ENCODE results near the gene TBC1D19. TPM values are rescaled to one million over a fixed set of nuclear protein-coding genes. Genes with fewer than 3 reads are reported as not detected.

The TBC1D19 gene
- total and polyA plus RNA-seq, 9 of the 15 experiments (the other 6 are each of a cell fraction or from before 2014, with no cell fraction given), result 0.73 to 5.6 (median 3.7) TPM

GRCh38 chr4:26701786-26702227 is 117.9 kb downstream of the TBC1D19 start (continued):
- TF ChIP-seq, protein P1, sequence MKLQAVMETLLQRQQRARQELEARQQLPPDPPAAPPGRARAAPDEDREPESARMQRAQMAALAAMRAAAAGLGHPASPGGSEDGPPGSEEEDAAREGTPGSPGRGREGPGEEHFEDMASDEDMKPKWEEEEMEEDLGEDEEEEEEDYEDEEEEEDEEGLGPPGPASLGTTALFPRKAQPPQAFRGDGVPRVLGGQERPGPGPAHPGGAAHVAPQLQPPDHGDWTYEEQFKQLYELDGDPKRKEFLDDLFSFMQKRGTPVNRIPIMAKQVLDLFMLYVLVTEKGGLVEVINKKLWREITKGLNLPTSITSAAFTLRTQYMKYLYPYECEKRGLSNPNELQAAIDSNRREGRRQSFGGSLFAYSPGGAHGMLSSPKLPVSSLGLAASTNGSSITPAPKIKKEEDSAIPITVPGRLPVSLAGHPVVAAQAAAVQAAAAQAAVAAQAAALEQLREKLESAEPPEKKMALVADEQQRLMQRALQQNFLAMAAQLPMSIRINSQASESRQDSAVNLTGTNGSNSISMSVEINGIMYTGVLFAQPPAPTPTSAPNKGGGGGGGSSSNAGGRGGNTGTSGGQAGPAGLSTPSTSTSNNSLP (IDR thresholded peaks at IDR 0.05; ENCODE audit: borderline replicate concordance, low read depth, low read length), result peak; percentile 97
- TF ChIP-seq, protein P2, sequence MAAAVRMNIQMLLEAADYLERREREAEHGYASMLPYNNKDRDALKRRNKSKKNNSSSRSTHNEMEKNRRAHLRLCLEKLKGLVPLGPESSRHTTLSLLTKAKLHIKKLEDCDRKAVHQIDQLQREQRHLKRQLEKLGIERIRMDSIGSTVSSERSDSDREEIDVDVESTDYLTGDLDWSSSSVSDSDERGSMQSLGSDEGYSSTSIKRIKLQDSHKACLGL (CRISPR knock-in tag; IDR thresholded peaks at IDR 0.05; ENCODE audit: borderline replicate concordance, poor library complexity, severe bottlenecking), result no peak
- TF ChIP-seq HMBOX1 (IDR thresholded peaks at IDR 0.05) (peak; percentile 89), ASH1L (IDR thresholded peaks at IDR 0.05; ENCODE audit: borderline replicate concordance, low read depth, partially characterized antibody) (no peak), ZNF507 (tag; conservative IDR thresholded peaks at IDR 0.05) (no peak), HNRNPH1 (optimal IDR thresholded peaks at IDR 0.05; ENCODE audit: low read depth, low read length) (no peak), ERF (CRISPR knock-in tag; IDR thresholded peaks at IDR 0.05) (no peak), ZC3H8 (IDR thresholded peaks at IDR 0.05) (no peak), EGR1 (conservative IDR thresholded peaks at IDR 0.05) (peak; percentile 94), HDAC3 (IDR thresholded peaks at IDR 0.05; ENCODE audit: borderline replicate concordance, partially characterized antibody) (peak; percentile 77), CEBPB (tag; IDR thresholded peaks at IDR 0.05) (peak; percentile 76), MTA2 (IDR thresholded peaks at IDR 0.05; ENCODE audit: low read depth) (peak; percentile 88), LEF1 (IDR thresholded peaks at IDR 0.05) (peak; percentile 95), MBD2 (IDR thresholded peaks at IDR 0.05; ENCODE audit: borderline replicate concordance, low read depth) (peak; percentile 49; the same call in 1 of the 2 replicates), MAX (CRISPR knock-in tag; IDR thresholded peaks at IDR 0.05) (no peak)
- TF ChIP-seq, protein P3, sequence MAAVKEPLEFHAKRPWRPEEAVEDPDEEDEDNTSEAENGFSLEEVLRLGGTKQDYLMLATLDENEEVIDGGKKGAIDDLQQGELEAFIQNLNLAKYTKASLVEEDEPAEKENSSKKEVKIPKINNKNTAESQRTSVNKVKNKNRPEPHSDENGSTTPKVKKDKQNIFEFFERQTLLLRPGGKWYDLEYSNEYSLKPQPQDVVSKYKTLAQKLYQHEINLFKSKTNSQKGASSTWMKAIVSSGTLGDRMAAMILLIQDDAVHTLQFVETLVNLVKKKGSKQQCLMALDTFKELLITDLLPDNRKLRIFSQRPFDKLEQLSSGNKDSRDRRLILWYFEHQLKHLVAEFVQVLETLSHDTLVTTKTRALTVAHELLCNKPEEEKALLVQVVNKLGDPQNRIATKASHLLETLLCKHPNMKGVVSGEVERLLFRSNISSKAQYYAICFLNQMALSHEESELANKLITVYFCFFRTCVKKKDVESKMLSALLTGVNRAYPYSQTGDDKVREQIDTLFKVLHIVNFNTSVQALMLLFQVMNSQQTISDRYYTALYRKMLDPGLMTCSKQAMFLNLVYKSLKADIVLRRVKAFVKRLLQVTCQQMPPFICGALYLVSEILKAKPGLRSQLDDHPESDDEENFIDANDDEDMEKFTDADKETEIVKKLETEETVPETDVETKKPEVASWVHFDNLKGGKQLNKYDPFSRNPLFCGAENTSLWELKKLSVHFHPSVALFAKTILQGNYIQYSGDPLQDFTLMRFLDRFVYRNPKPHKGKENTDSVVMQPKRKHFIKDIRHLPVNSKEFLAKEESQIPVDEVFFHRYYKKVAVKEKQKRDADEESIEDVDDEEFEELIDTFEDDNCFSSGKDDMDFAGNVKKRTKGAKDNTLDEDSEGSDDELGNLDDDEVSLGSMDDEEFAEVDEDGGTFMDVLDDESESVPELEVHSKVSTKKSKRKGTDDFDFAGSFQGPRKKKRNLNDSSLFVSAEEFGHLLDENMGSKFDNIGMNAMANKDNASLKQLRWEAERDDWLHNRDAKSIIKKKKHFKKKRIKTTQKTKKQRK (IDR thresholded peaks at IDR 0.05; ENCODE audit: borderline replicate concordance, low read depth, low read length), result no peak
- TF ChIP-seq, protein P4, sequence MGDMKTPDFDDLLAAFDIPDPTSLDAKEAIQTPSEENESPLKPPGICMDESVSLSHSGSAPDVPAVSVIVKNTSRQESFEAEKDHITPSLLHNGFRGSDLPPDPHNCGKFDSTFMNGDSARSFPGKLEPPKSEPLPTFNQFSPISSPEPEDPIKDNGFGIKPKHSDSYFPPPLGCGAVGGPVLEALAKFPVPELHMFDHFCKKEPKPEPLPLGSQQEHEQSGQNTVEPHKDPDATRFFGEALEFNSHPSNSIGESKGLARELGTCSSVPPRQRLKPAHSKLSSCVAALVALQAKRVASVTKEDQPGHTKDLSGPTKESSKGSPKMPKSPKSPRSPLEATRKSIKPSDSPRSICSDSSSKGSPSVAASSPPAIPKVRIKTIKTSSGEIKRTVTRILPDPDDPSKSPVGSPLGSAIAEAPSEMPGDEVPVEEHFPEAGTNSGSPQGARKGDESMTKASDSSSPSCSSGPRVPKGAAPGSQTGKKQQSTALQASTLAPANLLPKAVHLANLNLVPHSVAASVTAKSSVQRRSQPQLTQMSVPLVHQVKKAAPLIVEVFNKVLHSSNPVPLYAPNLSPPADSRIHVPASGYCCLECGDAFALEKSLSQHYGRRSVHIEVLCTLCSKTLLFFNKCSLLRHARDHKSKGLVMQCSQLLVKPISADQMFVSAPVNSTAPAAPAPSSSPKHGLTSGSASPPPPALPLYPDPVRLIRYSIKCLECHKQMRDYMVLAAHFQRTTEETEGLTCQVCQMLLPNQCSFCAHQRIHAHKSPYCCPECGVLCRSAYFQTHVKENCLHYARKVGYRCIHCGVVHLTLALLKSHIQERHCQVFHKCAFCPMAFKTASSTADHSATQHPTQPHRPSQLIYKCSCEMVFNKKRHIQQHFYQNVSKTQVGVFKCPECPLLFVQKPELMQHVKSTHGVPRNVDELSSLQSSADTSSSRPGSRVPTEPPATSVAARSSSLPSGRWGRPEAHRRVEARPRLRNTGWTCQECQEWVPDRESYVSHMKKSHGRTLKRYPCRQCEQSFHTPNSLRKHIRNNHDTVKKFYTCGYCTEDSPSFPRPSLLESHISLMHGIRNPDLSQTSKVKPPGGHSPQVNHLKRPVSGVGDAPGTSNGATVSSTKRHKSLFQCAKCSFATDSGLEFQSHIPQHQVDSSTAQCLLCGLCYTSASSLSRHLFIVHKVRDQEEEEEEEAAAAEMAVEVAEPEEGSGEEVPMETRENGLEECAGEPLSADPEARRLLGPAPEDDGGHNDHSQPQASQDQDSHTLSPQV (IDR thresholded peaks at IDR 0.05), result 0 out of 2 replicates have a peak, but pooled peaks have one; percentile 45
